CD4-positive, alpha-beta T cell (primary cell): Measurements from ENCODE around the gene ABCC2. TPM values are rescaled to one million over a fixed set of nuclear protein-coding genes. Genes with fewer than 3 reads are reported as not detected.

Experiments
- ATAC-seq: fragments of 200-7000 bp; cut with Tn5 transposase; one replicate; pipeline ENCODE4 v1.10.0; 2022; ENCODE audit warnings: mild to moderate bottlenecking; ENCODE audit not compliant: poor library complexity
- CTCF ChIA-PET: fragments of 350-600 bp; sonication (Branson Sonifier 250); formaldehyde crosslinking; loops from one replicate; lab custom pipeline; 2021; ENCODE audit warnings: antibody characterized with exemption, inconsistent platforms; lab: Charles Lee
- POLR2A ChIA-PET: fragments of 350-600 bp; sonication (Branson Sonifier 250); formaldehyde crosslinking; loops from one replicate; lab custom pipeline; 2021; ENCODE audit warnings: antibody characterized with exemption, inconsistent platforms; lab: Charles Lee
- DNase-seq, 14 experiments: peaks; one replicate each; pipeline ENCODE4 v3.0.0-alpha.2; 2013 to 2020; ENCODE audit warnings: mixed read lengths in 2 of 14
- H3K27ac ChIP-seq, 2 donors: one replicate each; pipeline versions ENCODE4 v1.5.1 to v1.7.0; 2013; ENCODE audit warnings: low read length in 2 of 2, low read depth in 1 of 2, mild to moderate bottlenecking in 1 of 2
- H3K27me3 ChIP-seq, 2 experiments: 1 replicate in 1 of 2; 2 replicates in 1 of 2; pipeline versions ENCODE4 v1.6.1 to v1.7.0; 2013; ENCODE audit warnings: low read length in 2 of 2, control low read depth in 1 of 2, mild to moderate bottlenecking in 1 of 2, moderate library complexity in 1 of 2; ENCODE audit not compliant: insufficient read depth in 2 of 2, control insufficient read depth in 1 of 2
- H3K36me3 ChIP-seq: one replicate; pipeline ENCODE4 v1.6.1; 2013; ENCODE audit warnings: low read length, control low read depth; ENCODE audit not compliant: insufficient read depth
- H3K4me1 ChIP-seq: one replicate; pipeline ENCODE4 v1.6.1; 2013; ENCODE audit warnings: low read length, control low read depth; ENCODE audit not compliant: insufficient read depth
- H3K4me3 ChIP-seq: one replicate; pipeline ENCODE4 v1.5.1; 2013; ENCODE audit warnings: mild to moderate bottlenecking, low read length, moderate library complexity
- H3K9me3 ChIP-seq, 2 experiments: 1 replicate in 1 of 2; 2 replicates in 1 of 2; pipeline versions ENCODE4 v1.6.1 to v1.7.0; 2013; ENCODE audit warnings: low read length in 2 of 2, mild to moderate bottlenecking in 2 of 2, control low read depth in 1 of 2, moderate library complexity in 1 of 2; ENCODE audit not compliant: control insufficient read depth in 1 of 2, insufficient read depth in 1 of 2
- H3K27ac Mint-ChIP-seq: one replicate; pipeline ENCODE4 v1.8.0; 2020; ENCODE audit warnings: mixed read lengths
- H3K27me3 Mint-ChIP-seq: one replicate; pipeline ENCODE4 v1.8.0; 2021; ENCODE audit warnings: mixed read lengths
- H3K36me3 Mint-ChIP-seq: one replicate; pipeline ENCODE4 v1.8.0; 2021; ENCODE audit warnings: low read depth, mixed read lengths
- H3K4me1 Mint-ChIP-seq: one replicate; pipeline ENCODE4 v1.8.0; 2021; ENCODE audit warnings: low read depth, mixed read lengths
- H3K4me3 Mint-ChIP-seq: one replicate; pipeline ENCODE4 v1.8.0; 2020; ENCODE audit warnings: mild to moderate bottlenecking, mixed read lengths
- H3K9me3 Mint-ChIP-seq: one replicate; pipeline ENCODE4 v1.8.0; 2020; ENCODE audit warnings: mixed read lengths
- intact Hi-C, 2 experiments: fragments of 100-400 bp; cut with DNase I in 1 of 2; cut with micrococcal nuclease in 1 of 2; formaldehyde crosslinking; loops; one replicate each; pipeline versions ENCODE4 v1.15.1 to v1.9.0; 2023 to 2025; cut with DNase I, micrococcal nuclease
- total RNA-seq, 174 experiments: library from RNA in 2 of 174; stranded (reverse) in 2 of 174; gene quantifications; one replicate each; pipeline ENCODE4 v1.2.3 and lab custom pipeline; 2021 to 2026
- TF ChIP-seq, protein P1 (sequence below): fragments of 200-600 bp; IDR thresholded peaks from one replicate; pipeline ENCODE4 v1.8.0; 2022; ENCODE audit warnings: antibody characterized with exemption, mild to moderate bottlenecking

Gene ABCC2
- total RNA-seq, 2 experiments from 2014 or later, result 3.0 to 3.4 TPM

DNA sequence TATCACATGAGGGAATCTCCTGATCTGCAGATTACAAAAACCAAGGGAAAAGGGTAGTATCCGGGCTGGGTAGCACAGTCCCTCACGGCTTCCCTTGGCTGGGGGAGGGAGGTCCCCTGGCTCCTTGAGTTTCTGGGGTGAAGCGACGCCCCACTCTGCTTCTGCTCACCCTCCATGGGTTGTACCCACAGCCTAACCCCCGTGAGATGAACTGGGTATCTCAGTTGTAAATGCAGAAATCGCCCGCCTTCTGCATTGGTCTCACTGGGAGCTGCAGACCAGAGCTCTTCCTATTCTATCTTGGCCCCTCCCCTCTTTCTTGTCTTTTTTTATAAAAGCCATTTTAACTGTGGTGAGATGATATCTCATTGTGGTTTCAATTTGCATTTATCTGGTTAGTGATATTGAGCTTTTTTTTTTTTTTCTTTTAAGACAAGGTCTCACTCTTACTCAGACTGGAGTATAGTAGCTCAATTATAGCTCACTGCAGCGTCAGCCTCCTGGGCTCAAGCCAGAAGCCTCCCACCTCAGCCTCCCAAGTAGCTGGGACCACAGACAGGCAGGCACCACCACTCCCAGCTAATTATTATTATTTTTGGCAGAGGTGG is 87.8 kb downstream of the ABCC2 start:
- DNase-seq, result peak in 8 of 14 experiments; percentile 7 to 79 (median 32)
- TF ChIP-seq, protein P1, sequence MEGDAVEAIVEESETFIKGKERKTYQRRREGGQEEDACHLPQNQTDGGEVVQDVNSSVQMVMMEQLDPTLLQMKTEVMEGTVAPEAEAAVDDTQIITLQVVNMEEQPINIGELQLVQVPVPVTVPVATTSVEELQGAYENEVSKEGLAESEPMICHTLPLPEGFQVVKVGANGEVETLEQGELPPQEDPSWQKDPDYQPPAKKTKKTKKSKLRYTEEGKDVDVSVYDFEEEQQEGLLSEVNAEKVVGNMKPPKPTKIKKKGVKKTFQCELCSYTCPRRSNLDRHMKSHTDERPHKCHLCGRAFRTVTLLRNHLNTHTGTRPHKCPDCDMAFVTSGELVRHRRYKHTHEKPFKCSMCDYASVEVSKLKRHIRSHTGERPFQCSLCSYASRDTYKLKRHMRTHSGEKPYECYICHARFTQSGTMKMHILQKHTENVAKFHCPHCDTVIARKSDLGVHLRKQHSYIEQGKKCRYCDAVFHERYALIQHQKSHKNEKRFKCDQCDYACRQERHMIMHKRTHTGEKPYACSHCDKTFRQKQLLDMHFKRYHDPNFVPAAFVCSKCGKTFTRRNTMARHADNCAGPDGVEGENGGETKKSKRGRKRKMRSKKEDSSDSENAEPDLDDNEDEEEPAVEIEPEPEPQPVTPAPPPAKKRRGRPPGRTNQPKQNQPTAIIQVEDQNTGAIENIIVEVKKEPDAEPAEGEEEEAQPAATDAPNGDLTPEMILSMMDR, result no peak
- Mint-ChIP-seq H3K27me3 (peaks cover 93% of the 10 kb centered on the region), H3K9me3 (peaks cover 7% of the 10 kb centered on the region), H3K36me3 (no peaks in the 10 kb centered on the region), H3K27ac (no peak overlapping the region), H3K4me3 (peak overlapping the region; percentile 52), H3K4me1 (peaks cover 24% of the 10 kb centered on the region)
- CTCF ChIA-PET, result interaction anchor here (0.5 to 2.8 kb wide), 2 partner anchors 139 to 624 kb away, joined by 3 to 7 read pairs; partner anchors contain the start of gene DNMBP
- peaks cover 22% of the 10 kb centered on the region for H3K4me1 ChIP-seq
- H3K4me3 ChIP-seq, result no peak overlapping the region
- intact Hi-C loops, result no loop called here
- no peaks in the 10 kb centered on the region for H3K36me3 ChIP-seq
- H3K27me3 ChIP-seq, result peaks cover 43 to 49% of the 10 kb centered on the region in 2 experiments
- ATAC-seq, result peak; percentile 88
- POLR2A ChIA-PET, result interaction anchor here (0.7 to 1.5 kb wide), 3 partner anchors 11 to 251 kb away, joined by 3 to 4 read pairs (median 3); no protein-coding TSS in a partner anchor
- H3K27ac ChIP-seq, result no peak overlapping the region
- peaks cover 0 to 8% of the 10 kb centered on the region in 2 experiments for H3K9me3 ChIP-seq

DNA sequence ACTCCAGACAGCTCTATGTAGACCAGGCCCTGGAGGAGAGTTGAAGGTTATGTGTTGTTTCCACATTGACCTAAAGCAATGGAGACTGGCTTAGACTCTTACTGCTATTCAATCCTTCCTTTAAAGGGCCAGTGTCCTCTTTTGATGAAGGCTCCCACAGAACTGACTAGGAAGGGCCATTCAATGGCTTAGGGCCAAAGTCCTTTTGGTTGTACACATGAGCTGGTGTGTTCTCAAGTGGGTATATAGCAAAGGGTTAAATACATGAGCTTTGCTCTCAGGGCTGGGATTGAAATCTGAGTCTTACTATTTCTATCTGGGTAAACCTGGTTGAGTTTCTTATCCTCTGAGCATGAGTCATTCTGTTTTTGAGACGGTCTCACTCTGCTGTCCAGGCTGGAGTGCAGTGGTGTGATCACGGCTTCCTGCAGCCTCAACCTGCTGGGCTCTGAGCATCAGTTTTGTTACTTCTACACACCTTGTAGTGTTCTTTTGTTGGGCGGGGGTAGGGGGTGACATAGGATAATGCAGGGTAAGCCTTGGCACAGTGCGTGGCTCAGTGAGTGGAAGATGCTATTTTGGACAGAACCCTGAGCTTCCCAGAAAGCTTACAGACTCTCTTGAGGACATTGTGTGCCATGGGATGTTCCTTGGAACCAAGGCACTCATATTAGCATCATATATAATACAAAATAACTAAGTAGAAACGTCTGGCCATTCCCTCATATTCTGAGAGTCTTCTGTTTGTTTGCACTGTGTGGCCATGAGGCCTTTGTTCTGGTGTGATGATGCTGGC is 90.1 kb downstream of the ABCC2 start:
- H3K27me3 ChIP-seq, result peaks cover 43 to 49% of the 10 kb centered on the region in 2 experiments
- CTCF ChIA-PET, result no interaction called here
- H3K4me1 ChIP-seq, result peaks cover 22% of the 10 kb centered on the region
- Mint-ChIP-seq H3K27me3 (peaks cover 85% of the 10 kb centered on the region), H3K9me3 (no peaks in the 10 kb centered on the region), H3K4me1 (peaks cover 24% of the 10 kb centered on the region), H3K4me3 (no peak overlapping the region), H3K36me3 (peaks cover 9% of the 10 kb centered on the region), H3K27ac (no peak overlapping the region)
- H3K27ac ChIP-seq, result no peak overlapping the region
- no peak overlapping the region for H3K4me3 ChIP-seq
- intact Hi-C loops, result no loop called here
- peaks cover 2% of the 10 kb centered on the region for H3K36me3 ChIP-seq
- DNase-seq (no peak), ATAC-seq (no peak)
- POLR2A ChIA-PET, result no interaction called here
- TF ChIP-seq, protein P1, result no peak
- no peaks in the 10 kb centered on the region for H3K9me3 ChIP-seq

DNA sequence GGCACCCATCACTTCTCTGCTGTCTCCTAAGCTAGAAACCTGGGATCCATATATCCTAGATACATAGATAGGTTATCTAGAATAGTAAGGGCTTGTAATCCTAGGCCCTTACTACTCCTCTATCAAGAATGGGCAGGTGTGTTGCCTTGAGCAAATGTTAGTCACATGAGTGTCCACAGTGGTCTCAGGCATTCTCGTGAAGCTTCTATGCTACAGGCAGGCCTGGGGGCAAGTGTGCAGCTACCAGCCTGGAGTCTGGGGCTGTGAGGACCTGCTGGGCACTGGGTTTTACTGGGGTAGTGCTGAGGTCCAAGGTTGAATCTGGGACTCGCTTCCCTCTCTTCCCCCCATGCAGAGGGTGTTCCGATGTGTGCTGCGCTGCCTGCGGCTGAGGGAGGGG is 91.4 kb downstream of the ABCC2 start:
- Mint-ChIP-seq H3K36me3 (peaks cover 17% of the 10 kb centered on the region), H3K9me3 (no peaks in the 10 kb centered on the region), H3K4me3 (no peak overlapping the region), H3K27me3 (peaks cover 81% of the 10 kb centered on the region), H3K27ac (no peak overlapping the region), H3K4me1 (peaks cover 28% of the 10 kb centered on the region)
- POLR2A ChIA-PET, result no interaction called here
- Histone ChIP-seq H3K27ac (no peak overlapping the region), H3K9me3 (no peaks in the 10 kb centered on the region), H3K4me3 (no peak overlapping the region), H3K27me3 (peaks cover 43 to 44% of the 10 kb centered on the region in 2 experiments), H3K36me3 (peaks cover 2% of the 10 kb centered on the region), H3K4me1 (peaks cover 22% of the 10 kb centered on the region)
- CTCF ChIA-PET, result no interaction called here
- no peak for DNase-seq
- intact Hi-C loops, result no loop called here
- TF ChIP-seq, protein P1, result no peak
- no peak for ATAC-seq
